DND-41 (cell line): ENCODE data around the gene LIPG.

Experiments used
- CTCF ChIP-seq: IDR thresholded peaks from 2 replicates; pipeline ENCODE4 v1.5.1; 2012; ENCODE audit warnings: borderline replicate concordance, low read length, moderate library complexity, mild to moderate bottlenecking; ENCODE audit not compliant: poor library complexity, severe bottlenecking; ENCODE audit errors: extremely low read depth
- EZH2 ChIP-seq: IDR thresholded peaks from 3 replicates; pipeline ENCODE4 v1.6.1; 2012; ENCODE audit warnings: borderline replicate concordance, low read depth, mild to moderate bottlenecking, moderate library complexity, low read length, inconsistent platforms; ENCODE audit not compliant: severe bottlenecking

GRCh38 chr18:49566985-49567384 is 5.1 kb downstream of the LIPG start:
- TF ChIP-seq CTCF (no peak), EZH2 (no peak)
